ENCODE results near the gene ATF3. TPM values are rescaled to one million over a fixed set of nuclear protein-coding genes. Genes with fewer than 3 reads are reported as not detected.
A peak's percentile ranks its signal among the peaks of the same experiment; 100 is the strongest.

The ATF3 gene
- 23.9 and 117 TPM in 2 replicates for total RNA-seq (ENCODE audit: low replicate concordance)
- long read RNA-seq, transcript ATF3-202 (4 exons, 2,033 nt), result major isoform, 69 of 101 reads
- long read RNA-seq, transcript ATF3-208 (3 exons, 1,626 nt), result minor isoform, 10 of 101 reads
- long read RNA-seq, partial matches to known transcripts, result 1 of 101 reads
- long read RNA-seq, other reads (novel, unspliced or antisense), result 19 of 101 reads

GRCh38 chr1:212608392-212608958 lies at the start of gene ATF3:
Gene ATF3, plus strand, starts transcription at chr1:212608761. Its CDS starts 6,261 bp downstream, at chr1:212615022.
- Mint-ChIP-seq H3K36me3 (no peaks in the 10 kb centered on the region), H3K9me3 (no peaks in the 10 kb centered on the region), H3K4me1 (ENCODE audit: unreplicated experiment) (peaks cover 40% of the 10 kb centered on the region), H3K27me3 (peaks cover 61% of the 10 kb centered on the region), H3K4me3 (peak within 1 kb of the TSS; percentile 93), H3K27ac (peak within 1 kb of the TSS; percentile 98)
- TF ChIP-seq CTCF (conservative IDR thresholded peaks at IDR 0.05), result no peak
- peak; percentile 98 for DNase-seq (ENCODE audit: extremely low spot score, unreplicated experiment)

- Mint-ChIP-seq H3K27ac (peak overlapping the region; percentile 98), H3K36me3 (no peaks in the 10 kb centered on the region), H3K27me3 (no peaks in the 10 kb centered on the region), H3K4me3 (peak overlapping the region; percentile 84), H3K9me3 (peaks cover 4% of the 10 kb centered on the region), H3K4me1 (ENCODE audit: unreplicated experiment) (peaks cover 10% of the 10 kb centered on the region)
- DNase-seq (ENCODE audit: extremely low spot score, unreplicated experiment), result no peak
- TF ChIP-seq CTCF (conservative IDR thresholded peaks at IDR 0.05), result no peak
These were observed 48.6 kb upstream of the ATF3 start for GRCh38 chr1:212559929-212560328.

- Mint-ChIP-seq H3K27me3 (no peaks in the 10 kb centered on the region), H3K4me1 (ENCODE audit: unreplicated experiment) (peaks cover 14% of the 10 kb centered on the region), H3K4me3 (no peak overlapping the region), H3K27ac (peak overlapping the region; percentile 98), H3K36me3 (no peaks in the 10 kb centered on the region), H3K9me3 (peaks cover 4% of the 10 kb centered on the region)
- DNase-seq (ENCODE audit: extremely low spot score, unreplicated experiment), result no peak
- TF ChIP-seq CTCF (conservative IDR thresholded peaks at IDR 0.05), result no peak
These were observed 47.6 kb upstream of the ATF3 start for GRCh38 chr1:212560933-212561460.

- Mint-ChIP-seq H3K36me3 (no peaks in the 10 kb centered on the region), H3K4me1 (ENCODE audit: unreplicated experiment) (peaks cover 19% of the 10 kb centered on the region), H3K4me3 (no peak overlapping the region), H3K27ac (peak overlapping the region; percentile 98), H3K27me3 (no peaks in the 10 kb centered on the region), H3K9me3 (peaks cover 4% of the 10 kb centered on the region)
- DNase-seq (ENCODE audit: extremely low spot score, unreplicated experiment), result no peak
- no peak for TF ChIP-seq CTCF (conservative IDR thresholded peaks at IDR 0.05)
These were observed 47.0 kb upstream of the ATF3 start for GRCh38 chr1:212561501-212561931.

- H3K4me3 Mint-ChIP-seq, result no peak overlapping the region
- H3K27ac Mint-ChIP-seq, result peak overlapping the region; percentile 32
- TF ChIP-seq CTCF (conservative IDR thresholded peaks at IDR 0.05), result no peak
- DNase-seq (ENCODE audit: extremely low spot score, unreplicated experiment), result no peak
- no peaks in the 10 kb centered on the region for H3K36me3 Mint-ChIP-seq
- H3K9me3 Mint-ChIP-seq, result peaks cover 3% of the 10 kb centered on the region
- peaks cover 29% of the 10 kb centered on the region for H3K4me1 Mint-ChIP-seq (ENCODE audit: unreplicated experiment)
- H3K27me3 Mint-ChIP-seq, result no peaks in the 10 kb centered on the region
These were observed 45.8 kb upstream of the ATF3 start for GRCh38 chr1:212562771-212563170.

Measured in type B pancreatic cell (in vitro differentiated cells).